Dermis lymphatic vessel endothelial cell (primary cell): ENCODE measurements around the gene C18orf63. TPM values are rescaled to one million over a fixed set of nuclear protein-coding genes. Genes with fewer than 3 reads are reported as not detected.

ENCODE experiments used
- total RNA-seq: library from RNA; depleted of rRNA; stranded (reverse); fragments of >200 nt; gene quantifications from 2 replicates; pipeline ENCODE4 v1.2.1, GENCODE V29; 2014

Gene C18orf63
- not detected in 2 replicates for total RNA-seq

GRCh38 chr18:74315464-74316256, at the start of gene C18orf63:
C18orf63 (plus strand) TSS chr18:74315839; CDS start chr18:74317866, 2,027 bp downstream.

DNA sequence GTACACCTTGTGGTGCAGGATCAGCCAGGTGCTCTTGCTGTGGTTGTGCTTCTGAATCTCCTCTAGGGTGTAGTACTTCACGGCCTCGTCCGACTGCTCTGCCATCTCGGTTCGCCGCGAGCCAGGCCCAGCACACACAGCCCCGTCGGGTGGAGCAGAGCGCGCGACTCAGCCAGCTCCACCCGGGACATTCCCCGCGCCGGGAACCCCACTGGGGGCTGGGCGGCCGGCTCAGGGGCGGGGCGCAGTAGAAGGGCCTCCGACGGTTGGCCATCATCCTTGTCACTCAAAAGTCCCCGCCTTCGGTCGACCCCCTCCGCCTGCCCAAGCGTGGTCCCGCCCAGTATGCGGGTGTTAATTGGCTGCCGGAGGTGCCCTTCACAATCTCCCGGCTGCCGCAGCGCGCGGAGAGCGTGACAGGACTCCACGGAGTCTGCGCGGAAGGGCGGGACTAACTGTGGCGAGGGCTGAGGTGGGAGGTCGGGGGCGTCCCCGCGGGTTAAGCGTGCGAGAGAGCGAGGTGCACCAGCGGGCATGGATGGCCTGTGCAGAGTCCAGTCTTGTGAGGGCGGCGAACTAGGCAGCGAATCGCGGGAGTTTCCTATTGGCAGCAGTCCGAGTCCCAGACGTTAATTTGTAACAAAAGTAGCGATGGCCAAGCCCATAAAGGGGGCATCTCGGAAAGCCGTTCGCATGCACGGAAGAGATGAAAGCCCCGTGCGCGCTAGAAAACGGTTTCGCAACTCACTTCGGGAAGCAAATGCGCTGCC, 23.7 kb upstream of the C18orf63 start, which contains the start of gene CYB5A:
Gene CYB5A, minus strand, starts transcription at position 193 of the 770 bp plus-strand sequence. Its CDS starts 88 bp downstream, at position 105.

Other genes starting within 250 kb of the C18orf63 start
- under 0.01 and 0.09 TPM in 2 replicates for gene FBXO15, start 168.0 kb upstream of the C18orf63 start, total RNA-seq
- 19.6 and 26.1 TPM in 2 replicates for gene TIMM21, start 167.3 kb upstream of the C18orf63 start, total RNA-seq
- gene CYB5A, start 23.9 kb upstream of the C18orf63 start, total RNA-seq = 19.4 and 23.5 TPM in 2 replicates
- not detected in 2 replicates for gene DIPK1C, start 141.5 kb downstream of the C18orf63 start, total RNA-seq
- 67.4 and 71.3 TPM in 2 replicates for gene CNDP2, start 180.5 kb downstream of the C18orf63 start, total RNA-seq
- not detected in 2 replicates for gene CNDP1, start 218.7 kb downstream of the C18orf63 start, total RNA-seq